ENCODE results near the gene ATP13A5.

DNA sequence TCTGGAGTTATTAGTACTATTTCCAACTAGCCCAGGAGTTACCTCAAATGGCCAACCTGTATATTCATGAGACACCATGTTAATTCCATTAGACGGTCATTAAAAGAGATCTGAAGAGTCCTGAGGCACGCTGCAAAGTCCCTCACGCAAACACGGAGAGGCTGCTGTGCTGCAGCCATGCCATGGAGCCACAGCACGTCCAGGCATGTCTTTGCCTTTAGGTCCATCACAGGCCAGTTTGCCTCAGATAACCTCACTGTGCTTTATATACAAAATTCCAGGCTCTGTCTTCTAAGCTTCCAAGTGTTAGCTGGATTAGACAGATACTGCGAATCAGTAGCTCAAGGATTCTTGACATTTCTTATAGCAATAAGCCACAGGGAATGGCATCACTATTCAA, 147.4 kb downstream of the ATP13A5 start:
- TF ChIP-seq, protein P1, sequence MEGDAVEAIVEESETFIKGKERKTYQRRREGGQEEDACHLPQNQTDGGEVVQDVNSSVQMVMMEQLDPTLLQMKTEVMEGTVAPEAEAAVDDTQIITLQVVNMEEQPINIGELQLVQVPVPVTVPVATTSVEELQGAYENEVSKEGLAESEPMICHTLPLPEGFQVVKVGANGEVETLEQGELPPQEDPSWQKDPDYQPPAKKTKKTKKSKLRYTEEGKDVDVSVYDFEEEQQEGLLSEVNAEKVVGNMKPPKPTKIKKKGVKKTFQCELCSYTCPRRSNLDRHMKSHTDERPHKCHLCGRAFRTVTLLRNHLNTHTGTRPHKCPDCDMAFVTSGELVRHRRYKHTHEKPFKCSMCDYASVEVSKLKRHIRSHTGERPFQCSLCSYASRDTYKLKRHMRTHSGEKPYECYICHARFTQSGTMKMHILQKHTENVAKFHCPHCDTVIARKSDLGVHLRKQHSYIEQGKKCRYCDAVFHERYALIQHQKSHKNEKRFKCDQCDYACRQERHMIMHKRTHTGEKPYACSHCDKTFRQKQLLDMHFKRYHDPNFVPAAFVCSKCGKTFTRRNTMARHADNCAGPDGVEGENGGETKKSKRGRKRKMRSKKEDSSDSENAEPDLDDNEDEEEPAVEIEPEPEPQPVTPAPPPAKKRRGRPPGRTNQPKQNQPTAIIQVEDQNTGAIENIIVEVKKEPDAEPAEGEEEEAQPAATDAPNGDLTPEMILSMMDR (tag by site-specific recombination; IDR thresholded peaks at IDR 0.05) = no peak
- TF ChIP-seq ZNF140 (tag by site-specific recombination; IDR thresholded peaks at IDR 0.05) (no peak), HOXA7 (CRISPR knock-in tag; IDR thresholded peaks at IDR 0.05; ENCODE audit: borderline replicate concordance) (no peak)
- TF ChIP-seq, protein P2, sequence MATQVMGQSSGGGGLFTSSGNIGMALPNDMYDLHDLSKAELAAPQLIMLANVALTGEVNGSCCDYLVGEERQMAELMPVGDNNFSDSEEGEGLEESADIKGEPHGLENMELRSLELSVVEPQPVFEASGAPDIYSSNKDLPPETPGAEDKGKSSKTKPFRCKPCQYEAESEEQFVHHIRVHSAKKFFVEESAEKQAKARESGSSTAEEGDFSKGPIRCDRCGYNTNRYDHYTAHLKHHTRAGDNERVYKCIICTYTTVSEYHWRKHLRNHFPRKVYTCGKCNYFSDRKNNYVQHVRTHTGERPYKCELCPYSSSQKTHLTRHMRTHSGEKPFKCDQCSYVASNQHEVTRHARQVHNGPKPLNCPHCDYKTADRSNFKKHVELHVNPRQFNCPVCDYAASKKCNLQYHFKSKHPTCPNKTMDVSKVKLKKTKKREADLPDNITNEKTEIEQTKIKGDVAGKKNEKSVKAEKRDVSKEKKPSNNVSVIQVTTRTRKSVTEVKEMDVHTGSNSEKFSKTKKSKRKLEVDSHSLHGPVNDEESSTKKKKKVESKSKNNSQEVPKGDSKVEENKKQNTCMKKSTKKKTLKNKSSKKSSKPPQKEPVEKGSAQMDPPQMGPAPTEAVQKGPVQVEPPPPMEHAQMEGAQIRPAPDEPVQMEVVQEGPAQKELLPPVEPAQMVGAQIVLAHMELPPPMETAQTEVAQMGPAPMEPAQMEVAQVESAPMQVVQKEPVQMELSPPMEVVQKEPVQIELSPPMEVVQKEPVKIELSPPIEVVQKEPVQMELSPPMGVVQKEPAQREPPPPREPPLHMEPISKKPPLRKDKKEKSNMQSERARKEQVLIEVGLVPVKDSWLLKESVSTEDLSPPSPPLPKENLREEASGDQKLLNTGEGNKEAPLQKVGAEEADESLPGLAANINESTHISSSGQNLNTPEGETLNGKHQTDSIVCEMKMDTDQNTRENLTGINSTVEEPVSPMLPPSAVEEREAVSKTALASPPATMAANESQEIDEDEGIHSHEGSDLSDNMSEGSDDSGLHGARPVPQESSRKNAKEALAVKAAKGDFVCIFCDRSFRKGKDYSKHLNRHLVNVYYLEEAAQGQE (tag by site-specific recombination; IDR thresholded peaks at IDR 0.05) = no peak

All from HEK293 (cell line).